GM12892 (cell line): ENCODE data around the gene NRXN2.

ENCODE experiments used
- POLR2A ChIP-seq: IDR thresholded peaks from 2 replicates; pipeline ENCODE4 v1.6.1; 2011; ENCODE audit warnings: low read depth, low read length, control low read depth
- POLR2AphosphoS5 ChIP-seq: IDR thresholded peaks from 2 replicates; pipeline ENCODE4 v1.6.1; 2011; ENCODE audit warnings: low read depth, low read length, control low read depth
- TAF1 ChIP-seq: IDR thresholded peaks from 2 replicates; pipeline ENCODE4 v1.6.1; 2011; ENCODE audit warnings: low read depth, mild to moderate bottlenecking, control low read depth, low read length, borderline replicate concordance

DNA sequence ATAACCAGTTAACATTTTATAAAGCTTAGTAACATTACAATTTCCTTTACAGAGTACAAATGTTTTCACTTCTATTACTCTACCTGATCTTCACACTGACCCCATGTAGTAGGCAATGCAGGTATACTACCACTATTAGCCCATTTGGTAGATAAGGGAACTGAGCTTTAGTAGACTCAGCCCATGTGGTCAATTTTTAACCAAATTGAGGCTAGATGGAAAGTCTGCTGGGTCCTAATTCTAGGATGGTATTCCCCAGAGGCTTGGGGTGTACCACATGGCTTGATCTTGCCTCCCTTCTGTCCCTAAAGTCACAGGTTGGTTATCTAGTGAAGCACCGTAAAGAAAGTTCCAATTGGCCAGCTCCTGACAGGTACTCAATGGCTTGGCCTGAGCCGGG is 48.2 kb downstream of the NRXN2 start:
- TF ChIP-seq TAF1 (no peak), POLR2A (no peak), POLR2AphosphoS5 (no peak)
